PFSK-1 (cell line): ENCODE results near the gene CCDC70.

ENCODE experiments used
- SIN3A ChIP-seq: IDR thresholded peaks from 2 replicates; pipeline ENCODE4 v1.6.1; 2012; ENCODE audit warnings: mild to moderate bottlenecking, low read length, moderate library complexity, borderline replicate concordance; ENCODE audit not compliant: insufficient read depth
- TF ChIP-seq, protein P1 (sequence below), 2 experiments: IDR thresholded peaks; 2 replicates each; pipeline versions ENCODE4 v1.6.1 to v1.8.0; 2011 to 2012; ENCODE audit warnings: low read depth in 2 of 2, low read length in 2 of 2, control low read depth in 1 of 2, inconsistent platforms in 1 of 2, mild to moderate bottlenecking in 1 of 2, moderate library complexity in 1 of 2; ENCODE audit not compliant: insufficient read depth in 1 of 2

GRCh38 chr13:51910508-51910907 is 48.7 kb downstream of the CCDC70 start:
- TF ChIP-seq, protein P1, sequence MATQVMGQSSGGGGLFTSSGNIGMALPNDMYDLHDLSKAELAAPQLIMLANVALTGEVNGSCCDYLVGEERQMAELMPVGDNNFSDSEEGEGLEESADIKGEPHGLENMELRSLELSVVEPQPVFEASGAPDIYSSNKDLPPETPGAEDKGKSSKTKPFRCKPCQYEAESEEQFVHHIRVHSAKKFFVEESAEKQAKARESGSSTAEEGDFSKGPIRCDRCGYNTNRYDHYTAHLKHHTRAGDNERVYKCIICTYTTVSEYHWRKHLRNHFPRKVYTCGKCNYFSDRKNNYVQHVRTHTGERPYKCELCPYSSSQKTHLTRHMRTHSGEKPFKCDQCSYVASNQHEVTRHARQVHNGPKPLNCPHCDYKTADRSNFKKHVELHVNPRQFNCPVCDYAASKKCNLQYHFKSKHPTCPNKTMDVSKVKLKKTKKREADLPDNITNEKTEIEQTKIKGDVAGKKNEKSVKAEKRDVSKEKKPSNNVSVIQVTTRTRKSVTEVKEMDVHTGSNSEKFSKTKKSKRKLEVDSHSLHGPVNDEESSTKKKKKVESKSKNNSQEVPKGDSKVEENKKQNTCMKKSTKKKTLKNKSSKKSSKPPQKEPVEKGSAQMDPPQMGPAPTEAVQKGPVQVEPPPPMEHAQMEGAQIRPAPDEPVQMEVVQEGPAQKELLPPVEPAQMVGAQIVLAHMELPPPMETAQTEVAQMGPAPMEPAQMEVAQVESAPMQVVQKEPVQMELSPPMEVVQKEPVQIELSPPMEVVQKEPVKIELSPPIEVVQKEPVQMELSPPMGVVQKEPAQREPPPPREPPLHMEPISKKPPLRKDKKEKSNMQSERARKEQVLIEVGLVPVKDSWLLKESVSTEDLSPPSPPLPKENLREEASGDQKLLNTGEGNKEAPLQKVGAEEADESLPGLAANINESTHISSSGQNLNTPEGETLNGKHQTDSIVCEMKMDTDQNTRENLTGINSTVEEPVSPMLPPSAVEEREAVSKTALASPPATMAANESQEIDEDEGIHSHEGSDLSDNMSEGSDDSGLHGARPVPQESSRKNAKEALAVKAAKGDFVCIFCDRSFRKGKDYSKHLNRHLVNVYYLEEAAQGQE (IDR thresholded peaks at IDR 0.05; ENCODE audit: insufficient read depth in 1 of 2, low read depth in 2 of 2, low read length in 2 of 2) = no peak
- TF ChIP-seq SIN3A = no peak
